ENCODE results near the gene MIEN1. TPM values are rescaled to one million over a fixed set of nuclear protein-coding genes. Genes with fewer than 3 reads are reported as not detected.

The MIEN1 gene
- total and polyA plus RNA-seq, 2 of the 13 experiments (the other 11 are each of a cell fraction or from before 2014, with no cell fraction given) = 40.6 to 56.6 TPM

DNA sequence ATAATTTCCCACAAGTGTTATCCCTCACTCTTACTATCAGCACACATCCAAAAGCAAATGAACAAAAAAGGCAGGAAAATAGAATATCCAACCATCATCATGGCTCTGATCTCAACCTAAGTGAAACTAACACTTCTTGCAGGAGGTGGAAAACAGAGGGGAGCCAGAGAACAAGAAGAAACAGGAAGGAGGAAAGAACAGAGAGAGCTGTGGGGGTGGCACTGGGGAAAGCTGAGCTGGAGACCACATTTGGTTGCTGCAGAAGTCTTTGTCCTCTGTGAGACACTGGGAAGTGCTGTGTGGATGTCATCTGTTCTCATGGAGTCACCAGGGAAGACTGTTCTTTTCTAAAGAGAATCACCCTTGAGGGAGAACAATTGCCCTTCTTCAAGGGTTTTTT, 42.1 kb upstream of the MIEN1 start:
- Histone ChIP-seq H3K9me3 (ENCODE audit: low read length) (no peaks in the 10 kb centered on the region), H3K4me2 (ENCODE audit: low read depth, low read length) (no peak overlapping the region), H3K4me1 (ENCODE audit: insufficient read depth, low read length) (peaks cover 18% of the 10 kb centered on the region), H3K9ac (ENCODE audit: insufficient read depth, low read depth, low read length) (no peak overlapping the region), H2AFZ (ENCODE audit: low read length) (no peak overlapping the region), H3K27me3 (ENCODE audit: control insufficient read depth in 1 of 2, insufficient read depth in 2 of 2, low read length in 2 of 2) (peaks cover 0 to 34% of the 10 kb centered on the region in 2 experiments; a peak in 4 of 5 replicates), H3K4me3 (replicated peaks in 1 of 3; ENCODE audit: insufficient read depth in 1 of 3, low read depth in 2 of 3, low read length in 3 of 3) (no peak overlapping the region), H4K20me1 (ENCODE audit: insufficient read depth, low read length) (no peaks in the 10 kb centered on the region), H3K79me2 (ENCODE audit: insufficient read depth, low read length) (no peaks in the 10 kb centered on the region), H3K27ac (ENCODE audit: extremely low read length, insufficient read depth, low read length) (no peak overlapping the region), H3K36me3 (replicated peaks in 1 of 2; ENCODE audit: control insufficient read depth in 1 of 2, insufficient read depth in 2 of 2, low read length in 2 of 2) (no peaks in the 10 kb centered on the region)
- no peak for TF ChIP-seq SP2 (CRISPR knock-in tag; IDR thresholded peaks at IDR 0.05)
- ATAC-seq (no peak), FAIRE-seq (no peak), DNase-seq (ENCODE audit: low spot score) (no peak)
- intact Hi-C loops (cut with micrococcal nuclease; ENCODE audit: unreplicated experiment) (loop anchor here (10.0 kb wide), 1 partner anchor 92 kb away; the partner anchor contains the start of genes IKZF3 and ZPBP2), in situ Hi-C loops (cut with HindIII; ENCODE audit: extremely low pct_ligation_motif_present, low pct_unique_long_range_greater_than_20kb) (no loop called here)
- ChIA-PET POLR2A (interaction anchor here (0.6 kb wide), 1 partner anchor 33 kb away, joined by 3 read pairs; no protein-coding TSS in a partner anchor), CTCF (ENCODE audit: low intra/inter-chr PET ratio, low total read pairs) (no interaction called here)
- no TSS peak for BruUV-seq (replicated peaks)

DNA sequence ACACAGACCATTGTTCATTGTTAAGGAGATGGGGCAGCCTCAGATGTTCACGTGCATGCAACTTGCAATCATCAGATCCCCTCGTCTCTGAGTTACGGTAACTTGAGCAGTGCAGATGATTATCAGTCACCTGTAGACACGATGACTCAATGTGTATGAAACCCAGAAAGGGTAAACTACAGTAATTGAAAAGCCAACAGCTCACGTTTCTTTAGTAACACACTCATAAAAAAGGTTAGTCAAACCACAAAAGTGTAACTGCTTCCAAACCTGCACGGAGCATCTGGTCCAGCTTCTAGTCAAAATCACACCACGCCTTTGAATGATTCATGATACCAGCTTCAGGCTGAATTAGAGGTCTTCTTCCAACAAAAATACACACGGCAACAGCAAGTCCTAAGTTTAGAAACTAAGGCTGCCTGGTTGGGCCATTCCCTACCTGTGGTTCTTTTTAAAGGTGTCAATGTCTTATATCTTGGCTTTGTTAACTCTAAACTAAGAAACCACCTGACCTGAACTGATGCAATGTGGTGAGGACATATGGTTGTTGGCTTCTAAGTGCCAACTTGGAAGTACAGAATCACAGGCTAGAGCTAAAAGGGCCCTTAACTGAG, 39.7 kb upstream of the MIEN1 start:
- H3K79me2 ChIP-seq (ENCODE audit: insufficient read depth, low read length) = no peaks in the 10 kb centered on the region
- H3K27me3 ChIP-seq (ENCODE audit: control insufficient read depth in 1 of 2, insufficient read depth in 2 of 2, low read length in 2 of 2) = peaks cover 0 to 48% of the 10 kb centered on the region in 2 experiments
- no peak overlapping the region for H2AFZ ChIP-seq (ENCODE audit: low read length)
- no peaks in the 10 kb centered on the region for H4K20me1 ChIP-seq (ENCODE audit: insufficient read depth, low read length)
- intact Hi-C loops (cut with micrococcal nuclease; ENCODE audit: unreplicated experiment) = loop anchor here (10.0 kb wide), 1 partner anchor 95 kb away; the partner anchor contains the start of genes IKZF3 and ZPBP2
- H3K36me3 ChIP-seq (replicated peaks in 1 of 2; ENCODE audit: control insufficient read depth in 1 of 2, insufficient read depth in 2 of 2, low read length in 2 of 2) = no peaks in the 10 kb centered on the region
- H3K4me1 ChIP-seq (ENCODE audit: insufficient read depth, low read length) = peaks cover 18% of the 10 kb centered on the region
- POLR2A ChIA-PET = no interaction called here
- CTCF ChIA-PET (ENCODE audit: low intra/inter-chr PET ratio, low total read pairs) = no interaction called here
- FAIRE-seq (peak; percentile 81), ATAC-seq (no peak), DNase-seq (ENCODE audit: low spot score) (peak; percentile 55)
- WGBS (ENCODE audit: low lambda C conversion rate) = 8% methylated on average over 8 of the region's 8 CpGs
- no peak overlapping the region for H3K4me3 ChIP-seq (replicated peaks in 1 of 3; ENCODE audit: insufficient read depth in 1 of 3, low read depth in 2 of 3, low read length in 3 of 3)
- H3K27ac ChIP-seq (ENCODE audit: extremely low read length, insufficient read depth, low read length) = no peak overlapping the region
- in situ Hi-C loops (cut with HindIII; ENCODE audit: extremely low pct_ligation_motif_present, low pct_unique_long_range_greater_than_20kb) = no loop called here
- no peaks in the 10 kb centered on the region for H3K9me3 ChIP-seq (ENCODE audit: low read length)
- no TSS peak for BruUV-seq (replicated peaks)
- H3K9ac ChIP-seq (ENCODE audit: insufficient read depth, low read depth, low read length) = no peak overlapping the region
- H3K4me2 ChIP-seq (ENCODE audit: low read depth, low read length) = 0 out of 2 replicates have a peak overlapping the region, but pooled peaks have one; percentile 14
- TF ChIP-seq ZNF205 (CRISPR knock-in tag; IDR thresholded peaks at IDR 0.05) (no peak), ZNF3 (CRISPR knock-in tag; IDR thresholded peaks at IDR 0.05) (0 out of 2 replicates have a peak, but pooled peaks have one; percentile 43), FOXP1 (IDR thresholded peaks at IDR 0.05) (no peak), FOXP1 (CRISPR knock-in tag; IDR thresholded peaks at IDR 0.05) (peak; percentile 45; the same call in 1 of the 2 replicates), ZNF251 (CRISPR knock-in tag; IDR thresholded peaks at IDR 0.05) (no peak), GATAD2A (CRISPR knock-in tag; IDR thresholded peaks at IDR 0.05) (peak; percentile 52), SIX4 (CRISPR knock-in tag; IDR thresholded peaks at IDR 0.05) (peak; percentile 80), FOXA3 (CRISPR knock-in tag; IDR thresholded peaks at IDR 0.05) (peak; percentile 42; the same call in 1 of the 2 replicates), CBX1 (IDR thresholded peaks at IDR 0.05; ENCODE audit: low read depth) (no peak)
- TF ChIP-seq, protein P1, sequence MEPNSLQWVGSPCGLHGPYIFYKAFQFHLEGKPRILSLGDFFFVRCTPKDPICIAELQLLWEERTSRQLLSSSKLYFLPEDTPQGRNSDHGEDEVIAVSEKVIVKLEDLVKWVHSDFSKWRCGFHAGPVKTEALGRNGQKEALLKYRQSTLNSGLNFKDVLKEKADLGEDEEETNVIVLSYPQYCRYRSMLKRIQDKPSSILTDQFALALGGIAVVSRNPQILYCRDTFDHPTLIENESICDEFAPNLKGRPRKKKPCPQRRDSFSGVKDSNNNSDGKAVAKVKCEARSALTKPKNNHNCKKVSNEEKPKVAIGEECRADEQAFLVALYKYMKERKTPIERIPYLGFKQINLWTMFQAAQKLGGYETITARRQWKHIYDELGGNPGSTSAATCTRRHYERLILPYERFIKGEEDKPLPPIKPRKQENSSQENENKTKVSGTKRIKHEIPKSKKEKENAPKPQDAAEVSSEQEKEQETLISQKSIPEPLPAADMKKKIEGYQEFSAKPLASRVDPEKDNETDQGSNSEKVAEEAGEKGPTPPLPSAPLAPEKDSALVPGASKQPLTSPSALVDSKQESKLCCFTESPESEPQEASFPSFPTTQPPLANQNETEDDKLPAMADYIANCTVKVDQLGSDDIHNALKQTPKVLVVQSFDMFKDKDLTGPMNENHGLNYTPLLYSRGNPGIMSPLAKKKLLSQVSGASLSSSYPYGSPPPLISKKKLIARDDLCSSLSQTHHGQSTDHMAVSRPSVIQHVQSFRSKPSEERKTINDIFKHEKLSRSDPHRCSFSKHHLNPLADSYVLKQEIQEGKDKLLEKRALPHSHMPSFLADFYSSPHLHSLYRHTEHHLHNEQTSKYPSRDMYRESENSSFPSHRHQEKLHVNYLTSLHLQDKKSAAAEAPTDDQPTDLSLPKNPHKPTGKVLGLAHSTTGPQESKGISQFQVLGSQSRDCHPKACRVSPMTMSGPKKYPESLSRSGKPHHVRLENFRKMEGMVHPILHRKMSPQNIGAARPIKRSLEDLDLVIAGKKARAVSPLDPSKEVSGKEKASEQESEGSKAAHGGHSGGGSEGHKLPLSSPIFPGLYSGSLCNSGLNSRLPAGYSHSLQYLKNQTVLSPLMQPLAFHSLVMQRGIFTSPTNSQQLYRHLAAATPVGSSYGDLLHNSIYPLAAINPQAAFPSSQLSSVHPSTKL (CRISPR knock-in tag; IDR thresholded peaks at IDR 0.05) = peak; percentile 26; the same call in 1 of the 2 replicates
- TF ChIP-seq, protein P2, sequence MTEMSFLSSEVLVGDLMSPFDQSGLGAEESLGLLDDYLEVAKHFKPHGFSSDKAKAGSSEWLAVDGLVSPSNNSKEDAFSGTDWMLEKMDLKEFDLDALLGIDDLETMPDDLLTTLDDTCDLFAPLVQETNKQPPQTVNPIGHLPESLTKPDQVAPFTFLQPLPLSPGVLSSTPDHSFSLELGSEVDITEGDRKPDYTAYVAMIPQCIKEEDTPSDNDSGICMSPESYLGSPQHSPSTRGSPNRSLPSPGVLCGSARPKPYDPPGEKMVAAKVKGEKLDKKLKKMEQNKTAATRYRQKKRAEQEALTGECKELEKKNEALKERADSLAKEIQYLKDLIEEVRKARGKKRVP (CRISPR knock-in tag; IDR thresholded peaks at IDR 0.05) = peak in 1 of 2 experiments; percentile 78; a peak in 2 of 4 replicates
- TF ChIP-seq, protein P3, sequence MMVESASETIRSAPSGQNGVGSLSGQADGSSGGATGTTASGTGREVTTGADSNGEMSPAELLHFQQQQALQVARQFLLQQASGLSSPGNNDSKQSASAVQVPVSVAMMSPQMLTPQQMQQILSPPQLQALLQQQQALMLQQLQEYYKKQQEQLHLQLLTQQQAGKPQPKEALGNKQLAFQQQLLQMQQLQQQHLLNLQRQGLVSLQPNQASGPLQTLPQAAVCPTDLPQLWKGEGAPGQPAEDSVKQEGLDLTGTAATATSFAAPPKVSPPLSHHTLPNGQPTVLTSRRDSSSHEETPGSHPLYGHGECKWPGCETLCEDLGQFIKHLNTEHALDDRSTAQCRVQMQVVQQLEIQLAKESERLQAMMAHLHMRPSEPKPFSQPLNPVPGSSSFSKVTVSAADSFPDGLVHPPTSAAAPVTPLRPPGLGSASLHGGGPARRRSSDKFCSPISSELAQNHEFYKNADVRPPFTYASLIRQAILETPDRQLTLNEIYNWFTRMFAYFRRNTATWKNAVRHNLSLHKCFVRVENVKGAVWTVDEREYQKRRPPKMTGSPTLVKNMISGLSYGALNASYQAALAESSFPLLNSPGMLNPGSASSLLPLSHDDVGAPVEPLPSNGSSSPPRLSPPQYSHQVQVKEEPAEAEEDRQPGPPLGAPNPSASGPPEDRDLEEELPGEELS (CRISPR knock-in tag; IDR thresholded peaks at IDR 0.05) = 0 out of 2 replicates have a peak, but pooled peaks have one; percentile 30

Measured in HepG2 (cell line).